SU-DHL-6 (cell line): ENCODE results near the gene EXD2.

Experiments used
- H2AFZ ChIP-seq: fragments of 200-600 bp; sonication (generic); 2 replicates; pipeline ENCODE4 v1.6.1; 2014; ENCODE audit warnings: low read depth, mild to moderate bottlenecking, moderate library complexity, mixed read lengths, antibody characterized with exemption, low read length; ENCODE audit not compliant: severe bottlenecking
- H3F3A ChIP-seq: fragments of 200-600 bp; shearing (Covaris generic); 2 replicates; pipeline ENCODE4 v1.6.0; 2016; ENCODE audit warnings: antibody characterized with exemption, mild to moderate bottlenecking; ENCODE audit not compliant: insufficient read depth
- H3K27ac ChIP-seq: fragments of 200-600 bp; sonication (generic); 2 replicates; pipeline ENCODE4 v1.5.1; 2016; ENCODE audit warnings: low read depth, mild to moderate bottlenecking, low read length, moderate library complexity, mixed read lengths
- H3K27me3 ChIP-seq: fragments of 200-600 bp; sonication (generic), shearing (Covaris generic); 2 replicates; pipeline ENCODE4 v1.6.0; 2014; ENCODE audit warnings: mild to moderate bottlenecking, low read length
- H3K36me3 ChIP-seq: fragments of 200-600 bp; sonication (generic); 2 replicates; pipeline ENCODE4 v1.6.1; 2014; ENCODE audit warnings: mild to moderate bottlenecking, low read length, mixed read lengths
- H3K4me2 ChIP-seq: fragments of 300-600, 200-600 bp; shearing (Covaris generic), sonication (generic); 2 replicates; pipeline ENCODE4 v1.6.0; 2014; ENCODE audit warnings: low read length, low read depth, mild to moderate bottlenecking; ENCODE audit not compliant: poor library complexity, severe bottlenecking
- H3K4me3 ChIP-seq: fragments of 200-600 bp; sonication (generic); 2 replicates; pipeline ENCODE4 v1.5.1; 2014; ENCODE audit warnings: antibody characterized with exemption, low read length, mild to moderate bottlenecking, mixed read lengths; ENCODE audit not compliant: insufficient read depth, poor library complexity, severe bottlenecking
- H3K79me2 ChIP-seq: fragments of 200-600 bp; sonication (generic); 2 replicates; pipeline ENCODE4 v1.6.1; 2014; ENCODE audit warnings: mild to moderate bottlenecking, low read length, moderate library complexity; ENCODE audit not compliant: insufficient read depth
- H3K9ac ChIP-seq: fragments of 200-600 bp; sonication (generic); 2 replicates; pipeline ENCODE4 v1.7.0; 2014; ENCODE audit warnings: mild to moderate bottlenecking, low read length
- H3K9me2 ChIP-seq: fragments of 200-600 bp; sonication (generic); replicated peaks from 2 replicates; pipeline ENCODE4 v1.6.1; 2014; ENCODE audit warnings: low read length; ENCODE audit not compliant: insufficient read depth
- H3K9me3 ChIP-seq: fragments of 200-600 bp; sonication (generic); 2 replicates; pipeline ENCODE4 v1.6.1; 2014; ENCODE audit warnings: low read length, mixed read lengths; ENCODE audit not compliant: insufficient read depth
- H4K20me1 ChIP-seq: fragments of 200-600 bp; sonication (generic); 2 replicates; pipeline ENCODE4 v1.6.1; 2014; ENCODE audit warnings: low read depth, mild to moderate bottlenecking, antibody characterized with exemption, low read length, moderate library complexity, mixed read lengths
- CTCF ChIP-seq: fragments of 200-600 bp; sonication (generic); IDR thresholded peaks from one replicate; pipeline ENCODE4 v1.5.1; 2017; ENCODE audit warnings: antibody characterized with exemption, mild to moderate bottlenecking, low read length, moderate library complexity; ENCODE audit not compliant: insufficient read depth, poor library complexity, severe bottlenecking
- EZH2phosphoT487 ChIP-seq: fragments of 200-600 bp; sonication (generic), shearing (Covaris generic); conservative IDR thresholded peaks from 2 replicates; pipeline ENCODE4 v1.6.1; 2018; ENCODE audit warnings: mild to moderate bottlenecking, antibody characterized with exemption, low read length, moderate library complexity, mixed read lengths

Gene EXD2

GRCh38 chr14:69291396-69291795, 100.1 kb downstream of the EXD2 start:
- Histone ChIP-seq H3K27ac (no peak overlapping the region), H3K4me3 (no peak overlapping the region), H3K9me3 (no peaks in the 10 kb centered on the region), H3K9ac (no peak overlapping the region), H3K27me3 (no peaks in the 10 kb centered on the region), H3F3A (no peaks in the 10 kb centered on the region), H3K36me3 (no peaks in the 10 kb centered on the region), H2AFZ (no peak overlapping the region), H3K79me2 (no peaks in the 10 kb centered on the region), H4K20me1 (no peaks in the 10 kb centered on the region), H3K4me2 (no peak overlapping the region), H3K9me2 (no peaks in the 10 kb centered on the region)
- TF ChIP-seq EZH2phosphoT487 = no peak
- TF ChIP-seq CTCF = no peak

- no peak for TF ChIP-seq CTCF
- no peak for TF ChIP-seq EZH2phosphoT487
- Histone ChIP-seq H3K79me2 (no peaks in the 10 kb centered on the region), H3K36me3 (no peaks in the 10 kb centered on the region), H3K4me2 (no peak overlapping the region), H3F3A (no peaks in the 10 kb centered on the region), H3K9me2 (no peaks in the 10 kb centered on the region), H2AFZ (no peak overlapping the region), H3K27ac (no peak overlapping the region), H3K9ac (no peak overlapping the region), H3K9me3 (no peaks in the 10 kb centered on the region), H3K27me3 (no peaks in the 10 kb centered on the region), H4K20me1 (no peaks in the 10 kb centered on the region), H3K4me3 (no peak overlapping the region)
Observed at GRCh38 chr14:69291891-69292561, 100.7 kb downstream of the EXD2 start.
